MCF 10A (cell line): ENCODE data around the gene BRAF. TPM values are rescaled to one million over a fixed set of nuclear protein-coding genes. Genes with fewer than 3 reads are reported as not detected.

Experiments used
- BruUV-seq: library from RNA; stranded (reverse); fragments of 400-500 nt; replicated peaks from 2 replicates; lab custom pipeline; 2021; lab: Mats Ljungman, UMichigan
- CTCF ChIA-PET: fragments of 300-600 bp; sonication (Branson Sonifier 250); formaldehyde crosslinking; extraction: SDS; loops from one replicate; lab custom pipeline; 2021; ENCODE audit warnings: antibody characterized with exemption, inconsistent platforms; lab: Yijun Ruan, JAX
- POLR2A ChIA-PET: fragments of 300-600, 350-650 bp; sonication (Branson Sonifier 250); formaldehyde crosslinking; extraction: SDS; loops from one replicate; lab custom pipeline; 2020; ENCODE audit warnings: antibody characterized with exemption, inconsistent platforms; lab: Yijun Ruan, JAX
- DNase-seq: peaks from one replicate; pipeline ENCODE4 v3.0.0-alpha.2; 2018; ENCODE audit not compliant: unreplicated experiment
- H3K27ac Mint-ChIP-seq: one replicate; pipeline ENCODE4 v1.8.0; 2022; ENCODE audit warnings: mild to moderate bottlenecking, low read depth, mixed read lengths; ENCODE audit not compliant: unreplicated experiment
- H3K27me3 Mint-ChIP-seq: one replicate; pipeline ENCODE4 v1.8.0; 2022; ENCODE audit warnings: mixed read lengths; ENCODE audit not compliant: insufficient read depth, unreplicated experiment
- H3K36me3 Mint-ChIP-seq: one replicate; pipeline ENCODE4 v1.8.0; 2022; ENCODE audit warnings: mild to moderate bottlenecking, moderate library complexity, mixed read lengths; ENCODE audit not compliant: insufficient read depth, unreplicated experiment
- H3K4me1 Mint-ChIP-seq: one replicate; pipeline ENCODE4 v1.8.0; 2022; ENCODE audit warnings: mixed read lengths; ENCODE audit not compliant: insufficient read depth, unreplicated experiment
- H3K4me3 Mint-ChIP-seq: one replicate; pipeline ENCODE4 v1.8.0; 2022; ENCODE audit warnings: mild to moderate bottlenecking, moderate library complexity, mixed read lengths; ENCODE audit not compliant: unreplicated experiment
- H3K9me3 Mint-ChIP-seq: one replicate; pipeline ENCODE4 v1.8.0; 2022; ENCODE audit warnings: mixed read lengths; ENCODE audit not compliant: unreplicated experiment
- intact Hi-C: fragments of 100-400 bp; cut with micrococcal nuclease; formaldehyde crosslinking; loops from 2 replicates; pipeline ENCODE4 v1.14.1; 2022
- total RNA-seq: library from RNA; stranded (reverse); gene quantifications from 2 replicates; pipeline ENCODE4 v1.2.3, GENCODE V29; 2022
- TF ChIP-seq, protein P1 (sequence below): fragments of 200-600 bp; IDR thresholded peaks from one replicate; pipeline ENCODE4 v1.8.0; 2022; ENCODE audit warnings: antibody characterized with exemption, mild to moderate bottlenecking; ENCODE audit not compliant: unreplicated experiment

Gene BRAF
- total RNA-seq, 1 experiment from 2014 or later, result 33.7 TPM

DNA sequence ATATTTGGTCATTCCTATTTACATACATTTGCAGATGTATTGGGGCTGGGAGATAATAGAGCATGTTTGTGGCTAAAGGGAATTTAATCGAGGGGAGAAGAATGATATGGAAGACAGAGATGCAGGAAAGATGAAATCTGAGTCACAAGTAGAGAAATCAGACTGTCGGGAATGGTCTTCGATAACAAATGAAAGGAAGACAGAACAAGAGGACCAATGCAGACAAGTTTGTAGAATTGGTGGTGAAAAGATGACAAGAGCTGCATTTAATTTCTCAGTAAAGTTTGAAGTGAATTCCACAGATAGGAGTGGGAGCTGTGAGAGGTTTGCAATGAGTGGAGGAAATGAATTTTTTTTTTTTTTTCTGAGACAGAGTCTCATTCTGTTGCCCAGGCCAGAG is 60.0 kb downstream of the BRAF start:
- DNase-seq, result no peak
- Mint-ChIP-seq H3K27ac (no peak overlapping the region), H3K36me3 (no peaks in the 10 kb centered on the region), H3K4me3 (no peak overlapping the region), H3K4me1 (peaks cover 28% of the 10 kb centered on the region), H3K9me3 (peaks cover 9% of the 10 kb centered on the region), H3K27me3 (no peaks in the 10 kb centered on the region)
- BruUV-seq, result no TSS peak
- POLR2A ChIA-PET, result no interaction called here
- intact Hi-C loops, result no loop called here
- TF ChIP-seq, protein P1, sequence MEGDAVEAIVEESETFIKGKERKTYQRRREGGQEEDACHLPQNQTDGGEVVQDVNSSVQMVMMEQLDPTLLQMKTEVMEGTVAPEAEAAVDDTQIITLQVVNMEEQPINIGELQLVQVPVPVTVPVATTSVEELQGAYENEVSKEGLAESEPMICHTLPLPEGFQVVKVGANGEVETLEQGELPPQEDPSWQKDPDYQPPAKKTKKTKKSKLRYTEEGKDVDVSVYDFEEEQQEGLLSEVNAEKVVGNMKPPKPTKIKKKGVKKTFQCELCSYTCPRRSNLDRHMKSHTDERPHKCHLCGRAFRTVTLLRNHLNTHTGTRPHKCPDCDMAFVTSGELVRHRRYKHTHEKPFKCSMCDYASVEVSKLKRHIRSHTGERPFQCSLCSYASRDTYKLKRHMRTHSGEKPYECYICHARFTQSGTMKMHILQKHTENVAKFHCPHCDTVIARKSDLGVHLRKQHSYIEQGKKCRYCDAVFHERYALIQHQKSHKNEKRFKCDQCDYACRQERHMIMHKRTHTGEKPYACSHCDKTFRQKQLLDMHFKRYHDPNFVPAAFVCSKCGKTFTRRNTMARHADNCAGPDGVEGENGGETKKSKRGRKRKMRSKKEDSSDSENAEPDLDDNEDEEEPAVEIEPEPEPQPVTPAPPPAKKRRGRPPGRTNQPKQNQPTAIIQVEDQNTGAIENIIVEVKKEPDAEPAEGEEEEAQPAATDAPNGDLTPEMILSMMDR, result no peak
- CTCF ChIA-PET, result interaction anchor here (0.6 kb wide), 1 partner anchor 42 kb away, joined by 3 read pairs; no protein-coding TSS in a partner anchor

DNA sequence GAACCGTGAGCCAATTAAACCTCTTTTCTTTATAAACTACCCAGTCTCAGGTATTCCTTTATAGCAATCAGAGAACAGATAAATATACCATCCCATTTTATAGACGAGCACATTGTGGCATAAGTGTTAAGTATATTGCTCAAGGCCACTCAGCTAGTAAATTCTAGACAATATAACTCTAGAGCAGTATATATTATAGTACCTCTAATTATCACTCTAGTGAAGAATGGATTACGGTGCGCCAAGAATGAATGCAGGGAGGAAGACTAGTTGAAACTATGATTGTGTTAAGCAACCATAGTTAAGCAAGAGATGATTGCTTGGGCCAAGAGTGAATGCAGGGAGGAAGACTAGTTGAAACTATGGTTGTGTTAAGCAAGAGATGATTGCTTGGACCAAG is 60.9 kb downstream of the BRAF start:
- H3K4me3 Mint-ChIP-seq, result no peak overlapping the region
- no TSS peak for BruUV-seq
- DNase-seq, result no peak
- no peaks in the 10 kb centered on the region for H3K36me3 Mint-ChIP-seq
- ChIA-PET CTCF (interaction anchor here (0.6 kb wide), 1 partner anchor 15 kb away, joined by 4 read pairs; no protein-coding TSS in a partner anchor), POLR2A (interaction anchor here (0.7 kb wide), 1 partner anchor 301 kb away, joined by 4 read pairs; no protein-coding TSS in a partner anchor)
- H3K4me1 Mint-ChIP-seq, result peaks cover 26% of the 10 kb centered on the region
- H3K9me3 Mint-ChIP-seq, result peaks cover 9% of the 10 kb centered on the region
- no peak overlapping the region for H3K27ac Mint-ChIP-seq
- TF ChIP-seq, protein P1, result no peak
- no peaks in the 10 kb centered on the region for H3K27me3 Mint-ChIP-seq
- intact Hi-C loops, result no loop called here

DNA sequence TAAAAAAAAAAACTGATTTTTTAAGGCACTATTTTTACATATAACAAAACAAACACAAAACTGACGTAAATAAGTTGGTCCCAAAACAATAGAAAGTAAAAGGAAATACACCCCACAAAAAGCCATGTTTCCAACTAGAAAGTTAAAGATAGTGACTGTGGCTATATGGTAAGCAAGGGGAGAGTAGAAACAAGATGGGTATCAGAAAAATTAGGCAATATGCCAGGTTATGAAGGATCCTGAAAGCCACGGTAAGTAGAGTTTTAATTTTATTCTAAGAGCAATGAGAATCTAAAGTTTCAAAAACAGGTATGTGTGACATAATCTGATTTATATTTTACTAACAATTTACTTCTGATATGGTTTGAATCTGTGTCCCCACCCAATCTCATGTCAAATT is 61.5 kb downstream of the BRAF start:
- intact Hi-C loops, result no loop called here
- Mint-ChIP-seq H3K4me3 (no peak overlapping the region), H3K27ac (no peak overlapping the region), H3K4me1 (peaks cover 19% of the 10 kb centered on the region), H3K9me3 (peaks cover 9% of the 10 kb centered on the region), H3K36me3 (no peaks in the 10 kb centered on the region), H3K27me3 (no peaks in the 10 kb centered on the region)
- DNase-seq, result no peak
- TF ChIP-seq, protein P1, result no peak
- POLR2A ChIA-PET, result no interaction called here
- BruUV-seq, result no TSS peak
- CTCF ChIA-PET, result no interaction called here

DNA sequence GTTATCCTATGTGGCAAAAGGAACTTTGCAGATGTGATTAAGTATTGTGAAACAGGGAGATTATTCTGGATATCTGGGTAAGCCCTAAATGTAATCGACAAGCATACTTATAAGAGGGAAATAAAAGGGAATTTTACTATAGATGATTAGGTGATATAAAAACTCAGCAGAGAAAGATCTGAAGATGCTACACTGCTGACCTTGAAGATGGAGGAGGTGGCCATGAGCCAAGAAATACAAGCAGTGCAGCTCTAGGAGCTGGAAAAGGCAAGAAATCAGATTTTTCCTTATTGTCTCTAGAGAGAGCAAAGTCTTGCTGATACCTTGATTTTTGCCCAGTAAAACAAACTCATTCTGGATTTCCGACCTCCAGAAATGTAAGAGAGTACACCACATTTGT is 67.7 kb downstream of the BRAF start:
- Mint-ChIP-seq H3K4me3 (no peak overlapping the region), H3K36me3 (no peaks in the 10 kb centered on the region), H3K27me3 (no peaks in the 10 kb centered on the region), H3K27ac (no peak overlapping the region), H3K9me3 (no peaks in the 10 kb centered on the region), H3K4me1 (no peaks in the 10 kb centered on the region)
- no TSS peak for BruUV-seq
- ChIA-PET CTCF (interaction anchor here (1.6 kb wide), 1 partner anchor 46 kb away, joined by 5 read pairs; no protein-coding TSS in a partner anchor), POLR2A (no interaction called here)
- DNase-seq, result no peak
- TF ChIP-seq, protein P1, result no peak
- intact Hi-C loops, result loop anchor here (10.0 kb wide), 1 partner anchor 1732 kb away; no protein-coding TSS in a partner anchor
